HG02943 (cell line): ENCODE data around the gene SLC2A13.
"Not testable (repeated sequence)": the region's sequence is repeated elsewhere in the genome, so short reads cannot be mapped to it uniquely, and the experiment has no call there.

Source experiments
- ATAC-seq: cut with Tn5 transposase; IDR thresholded peaks from one replicate; pipeline ENCODE4 v1.9.1; 2021; ENCODE audit warnings: mild to moderate bottlenecking, low read depth, moderate library complexity; ENCODE audit not compliant: unreplicated experiment

SLC2A13 gene

DNA sequence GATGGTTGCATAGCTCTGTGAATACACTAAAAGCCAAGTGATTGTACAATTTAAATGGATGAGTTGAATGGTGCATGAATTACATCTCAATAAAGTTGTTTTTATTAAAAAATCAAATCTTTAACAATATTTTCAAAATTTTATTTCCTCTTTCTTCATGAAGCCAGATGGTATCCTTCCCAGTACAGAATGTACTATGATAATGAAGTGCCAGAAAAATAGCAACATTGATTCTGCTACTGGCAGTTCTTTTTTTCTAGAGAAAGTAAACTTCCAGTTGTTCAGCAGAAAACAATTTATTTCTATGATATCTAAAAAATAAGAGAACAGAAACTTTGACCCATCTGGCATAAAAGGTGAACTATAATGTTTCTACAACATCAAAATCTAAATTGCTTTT lies 61.5 kb downstream of the SLC2A13 start:
- no peak for ATAC-seq

DNA sequence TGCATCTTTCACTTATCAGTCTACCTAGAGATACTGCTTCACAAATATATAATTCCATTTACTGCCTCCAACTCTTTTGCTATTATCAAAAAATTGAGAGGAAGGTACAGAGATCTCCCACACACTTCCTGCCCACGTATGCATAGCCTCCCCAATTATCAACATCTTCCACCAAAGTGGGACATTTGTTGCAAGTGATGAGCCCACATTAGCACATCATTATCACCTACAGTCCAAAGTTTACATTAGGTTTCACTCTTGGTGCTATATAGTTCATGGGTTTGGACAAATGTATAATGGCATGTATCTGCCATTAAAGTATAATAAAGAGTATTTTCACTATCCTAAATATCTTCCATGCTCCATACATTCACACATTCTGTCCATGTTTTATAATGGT lies 66.3 kb downstream of the SLC2A13 start:
- ATAC-seq: no peak

- no peak for ATAC-seq
Measured at GRCh38 chr12:40038619-40039018, 67.3 kb downstream of the SLC2A13 start.

- ATAC-seq: no peak
Measured at GRCh38 chr12:40034712-40035111, 71.2 kb downstream of the SLC2A13 start.

- no peak for ATAC-seq
Measured at GRCh38 chr12:40034156-40034555, 71.7 kb downstream of the SLC2A13 start.

- ATAC-seq: peak; percentile 61
Measured at GRCh38 chr12:40033242-40033630, 72.6 kb downstream of the SLC2A13 start.

GRCh38 chr12:40032433-40033241 lies 73.2 kb downstream of the SLC2A13 start:
- no peak for ATAC-seq

GRCh38 chr12:40031965-40032364 lies 73.9 kb downstream of the SLC2A13 start:
- ATAC-seq: no peak

DNA sequence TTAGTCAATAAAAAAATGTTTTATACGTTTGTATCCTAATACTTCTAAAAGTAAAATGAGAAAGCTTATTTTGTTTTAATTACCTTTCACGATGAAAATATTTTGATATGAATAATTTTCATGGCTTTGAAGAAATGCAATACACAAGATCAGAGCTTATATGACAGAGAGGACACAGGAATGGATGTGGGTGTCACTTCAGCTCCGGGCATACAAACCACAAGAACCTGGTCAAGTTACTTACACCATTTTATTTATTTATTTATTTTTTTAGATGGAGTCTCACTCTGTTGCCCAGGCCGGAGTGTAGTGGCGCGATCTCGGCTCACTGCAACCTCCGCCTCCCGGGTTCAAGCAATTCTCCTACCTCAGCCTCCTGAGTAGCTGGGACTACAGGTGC lies 74.9 kb downstream of the SLC2A13 start:
- not testable (repeated sequence) for ATAC-seq

DNA sequence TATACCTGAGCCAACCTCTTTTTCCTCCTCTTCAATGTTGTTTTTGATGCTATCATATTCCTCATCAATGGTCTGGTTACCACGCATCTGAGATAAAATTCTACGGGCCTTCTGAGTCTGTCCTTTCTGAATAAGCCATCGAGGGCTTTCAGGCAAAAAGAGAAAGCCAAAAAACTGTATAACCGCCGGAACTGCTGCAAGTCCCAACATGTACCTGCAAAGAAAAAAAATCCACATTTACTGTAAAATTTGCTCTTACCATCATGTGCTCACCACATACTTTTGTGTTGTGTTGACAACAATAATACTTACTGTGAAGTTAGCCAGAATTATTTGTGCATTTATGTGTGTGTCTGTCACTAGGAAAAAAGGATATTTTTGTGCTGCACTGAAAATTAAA lies 77.6 kb downstream of the SLC2A13 start:
- ATAC-seq: no peak

DNA sequence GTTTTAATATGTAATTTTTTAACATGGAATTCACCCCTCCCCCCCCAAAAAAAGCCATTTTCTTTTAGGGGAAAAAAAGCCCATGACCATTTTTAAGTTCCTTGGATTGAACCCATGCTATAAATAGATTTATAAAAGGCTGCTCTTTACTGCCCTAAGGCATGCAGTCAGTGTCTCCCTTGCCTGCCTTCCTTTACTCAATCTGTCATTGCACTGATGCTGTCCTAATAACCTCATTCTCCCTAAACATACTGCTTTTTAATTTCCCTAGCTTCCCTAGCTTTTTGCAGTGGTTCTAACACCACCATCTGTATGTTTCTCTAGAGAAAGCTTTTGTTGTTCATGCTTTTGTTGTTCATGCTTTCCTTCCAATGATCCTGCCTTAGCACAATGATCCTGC lies 83.0 kb downstream of the SLC2A13 start:
- ATAC-seq: no peak

GRCh38 chr12:40020261-40020691 lies 85.6 kb downstream of the SLC2A13 start:
- ATAC-seq: no peak

- no peak for ATAC-seq
Measured at GRCh38 chr12:40017488-40017887, 88.4 kb downstream of the SLC2A13 start.

- ATAC-seq: no peak
Measured at GRCh38 chr12:40016980-40017379, 88.9 kb downstream of the SLC2A13 start.

- ATAC-seq: no peak
Measured at GRCh38 chr12:40015881-40016280, 90.0 kb downstream of the SLC2A13 start.

DNA sequence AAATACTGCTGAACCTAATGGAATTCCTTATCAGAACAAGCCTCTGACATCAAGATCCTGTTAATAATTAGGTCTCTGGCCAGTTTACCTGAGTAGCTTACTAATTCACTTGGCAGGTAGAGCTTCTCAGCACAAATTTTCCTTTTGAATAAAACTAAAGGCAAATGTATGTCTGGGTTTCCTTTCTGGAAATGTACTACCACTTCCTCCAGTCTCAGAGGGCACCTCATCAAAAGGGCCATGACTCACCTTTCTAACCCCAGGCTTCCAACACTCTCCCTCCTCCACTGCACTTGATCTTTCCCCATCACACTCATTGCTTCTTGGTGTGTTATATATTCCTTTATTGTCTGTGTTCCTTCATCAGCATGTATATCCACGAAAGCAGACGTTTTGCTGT lies 90.5 kb downstream of the SLC2A13 start:
- no peak for ATAC-seq

GRCh38 chr12:40013847-40014246 lies 92.0 kb downstream of the SLC2A13 start:
- ATAC-seq: no peak

DNA sequence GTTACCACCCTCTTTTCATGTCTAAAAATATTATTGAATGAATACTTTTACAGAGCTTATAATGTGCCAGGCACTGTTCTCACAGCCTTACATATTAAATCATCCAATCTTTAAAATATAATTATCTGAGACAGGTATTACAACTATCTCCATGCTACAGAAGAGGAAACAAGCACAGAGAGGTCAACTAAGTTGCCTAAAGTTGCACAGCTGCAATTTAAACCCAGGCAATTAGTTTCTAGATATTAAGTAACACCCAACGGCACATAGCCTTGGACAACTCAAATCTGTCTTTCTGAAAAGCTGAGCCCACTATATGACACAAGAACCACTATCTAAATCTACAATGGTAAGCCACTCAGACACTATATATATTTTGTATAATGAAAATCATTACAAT lies 92.6 kb downstream of the SLC2A13 start:
- ATAC-seq: no peak

GRCh38 chr12:40012711-40013110 lies 93.2 kb downstream of the SLC2A13 start:
- no peak for ATAC-seq

- peak; percentile 14 for ATAC-seq
Measured at GRCh38 chr12:40011775-40012129, 94.1 kb downstream of the SLC2A13 start.

DNA sequence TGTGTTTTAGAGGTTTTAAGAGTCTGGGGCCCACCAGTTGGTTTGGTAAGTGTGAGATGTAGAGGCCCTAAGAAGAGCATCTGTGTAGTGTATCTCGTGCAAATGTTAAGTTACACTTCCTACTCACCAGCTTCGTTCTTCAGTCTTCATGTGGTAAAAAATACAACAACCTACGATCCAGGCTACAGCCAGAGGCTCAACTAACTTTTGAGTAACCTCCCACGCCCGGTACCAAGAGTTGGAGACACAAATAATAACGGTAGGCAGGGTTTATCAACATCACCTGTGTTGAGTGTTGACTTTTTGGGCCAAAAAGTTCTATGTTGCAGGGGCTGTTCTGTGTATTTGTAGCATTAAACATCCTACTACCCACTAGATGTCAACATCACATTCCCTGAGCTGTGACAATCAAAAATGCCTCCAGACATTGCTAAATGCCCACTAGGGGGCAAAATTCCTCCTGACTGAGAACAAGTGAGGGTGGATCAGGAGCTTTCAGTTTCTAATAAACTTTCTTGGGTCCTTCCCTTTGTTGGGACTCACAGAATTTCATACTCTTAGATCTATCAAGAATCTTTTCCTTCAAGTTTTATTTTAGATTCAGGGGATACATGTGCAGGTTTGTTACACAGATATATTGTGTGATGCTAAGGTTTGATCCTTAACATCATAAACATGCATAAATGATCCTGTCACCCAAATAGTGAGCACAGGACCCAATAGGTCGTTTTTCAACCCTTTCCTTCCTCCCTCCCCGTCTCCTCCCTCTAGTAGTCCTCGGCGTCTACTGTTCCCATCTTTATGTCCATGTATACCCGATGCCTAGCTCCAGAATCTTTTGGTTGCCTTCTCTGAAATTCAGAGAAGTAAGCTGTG lies 94.7 kb downstream of the SLC2A13 start:
- ATAC-seq: peak; percentile 94
